Heart right ventricle (tissue), 16 donors: ENCODE data around the gene IL6R. TPM values are rescaled to one million over a fixed set of nuclear protein-coding genes. Genes with fewer than 3 reads are reported as not detected.

ENCODE experiments used
- ATAC-seq, 8 donors: fragments of 200-7000 bp; cut with Tn5 transposase; one replicate each; pipeline ENCODE4 v1.9.1; 2020; ENCODE audit warnings: mild to moderate bottlenecking in 8 of 8, moderate library complexity in 8 of 8, moderate number of reproducible peaks in 1 of 8
- DNase-seq, 2 donors: peaks; one replicate each; pipeline ENCODE4 v3.0.0-alpha.2; 2020
- H3K27ac ChIP-seq, 10 donors: fragments of 200-600 bp; sonication (generic) in 2 of 10; one replicate each; pipeline versions ENCODE4 v1.5.0 to v1.8.0; 2020 to 2022; ENCODE audit warnings: mild to moderate bottlenecking in 3 of 10
- H3K27me3 ChIP-seq, 7 donors: fragments of 200-600 bp; one replicate each; pipeline ENCODE4 v1.8.0; 2021 to 2022; ENCODE audit warnings: mild to moderate bottlenecking in 2 of 7
- H3K36me3 ChIP-seq, 9 donors: fragments of 200-600 bp; sonication (generic) in 1 of 9; one replicate each; pipeline versions ENCODE4 v1.5.0 to v1.8.0; 2020 to 2022; ENCODE audit warnings: mild to moderate bottlenecking in 2 of 9
- H3K4me1 ChIP-seq, 9 donors: fragments of 200-600 bp; sonication (generic) in 1 of 9; one replicate each; pipeline versions ENCODE4 v1.5.0 to v1.8.0; 2020 to 2022; ENCODE audit warnings: mild to moderate bottlenecking in 4 of 9
- H3K4me3 ChIP-seq, 10 donors: fragments of 200-600 bp; sonication (generic) in 2 of 10; one replicate each; pipeline versions ENCODE4 v1.5.0 to v1.8.0; 2020 to 2022; ENCODE audit warnings: mild to moderate bottlenecking in 7 of 10, moderate library complexity in 2 of 10
- H3K9me3 ChIP-seq, 11 donors: fragments of 200-600 bp in 10 of 11; sonication (generic) in 2 of 11; one replicate each; pipeline versions ENCODE4 v1.5.0 to v1.8.0; 2013 to 2022; ENCODE audit warnings: mild to moderate bottlenecking in 2 of 11, control low read depth in 1 of 11, moderate library complexity in 1 of 11
- CTCF ChIP-seq, 9 donors: fragments of 200-600 bp; sonication (generic) in 2 of 9; IDR thresholded peaks; one replicate each; pipeline versions ENCODE4 v1.5.0 to v1.8.0; 2021 to 2022; ENCODE audit warnings: antibody characterized with exemption in 9 of 9, mild to moderate bottlenecking in 5 of 9, moderate library complexity in 1 of 9
- WGBS, 2 donors: extraction: QIAGEN DNeasy Blood & Tissue Kit; methylation state at CpG; one replicate each; pipeline ENCODE4 v1.1.7; 2013; ENCODE audit warnings: inconsistent platforms in 1 of 2; 5-methylcytosine and 5-hydroxymethylcytosine counted together
- intact Hi-C, 10 donors: fragments of 100-400 bp; cut with DNase I; formaldehyde crosslinking; loops; one replicate each; pipeline versions ENCODE4 v1.11.1 to v1.14.2; 2022
- polyA plus RNA-seq, 2 donors: library from polyadenylated mRNA; stranded (reverse); fragments of 200-250 nt; gene quantifications; one replicate each; pipeline ENCODE4 v1.2.3, GENCODE V29; 2013
- total RNA-seq, 10 donors: library from RNA; stranded (reverse); fragmentation: NEBNext Ultra II Directional in 3 of 10; extraction: Animal tissue kit (Norgen Biotek cat#: 25700) in 3 of 10; gene quantifications; one replicate each; pipeline versions ENCODE4 v1.2.1 to v1.2.4, GENCODE V29; 2021 to 2023
- donor health status: Arrhythmogenic right ventricular cardiomyopathy.
- donor health status: ischemic (EF 13 %, LVEDD 7.1; RV severe dilation, severe dysfunction).
- donor health status: healthy with polysubstance abuse.
- donor health status: DM: no; HTN: yes; CAD: no.
- donor health status: DM: no; HTN: no; CAD: no.
- donor health status: ischemic (EF 25% LVEDD 6.9; RV normal size, moderate dysfunction).
- donor health status: ischemic (EF 25% LVEDD 5.7; RV mildly dilated, moderate dysfunction).
- donor health status: healthy.
- donor health status: DM: yes; HTN: yes; CAD: no.
- donor health status: Ischemic cardiomyopathy.
- donor health status: ischemic (EF 35%, LVEDD 5.7; RV mildly dilated, moderate dysfunction).
- donor health status: nonischemic (EF 11% LVEDD 7.7; RV severe dilation, severe dysfunction).
- donor health status: DM: yes; HTN: yes; CAD: no.
- donor health status: PGD.
- donor health status: ischemic (EF 29% LVEDD 5.4; RV normal size, mild dysfunction).
- donor health status: nonischemic (EF 23%, LVEDD 6.1; RV moderate dilation, normal function).

IL6R gene
- total and polyA plus RNA-seq, 12 donors: 2.9 to 16.2 (median 9.3) TPM

- peaks cover 0 to 78% (median 5%) of the 10 kb centered on the region in 9 donors for H3K36me3 ChIP-seq
- H3K4me1 ChIP-seq: peaks cover 0 to 8% (median 0%) of the 10 kb centered on the region in 9 donors
- H3K4me3 ChIP-seq: no peak overlapping the region
Measured at GRCh38 chr1:154446292-154446691, 41.1 kb downstream of the IL6R start.

GRCh38 chr1:154446789-154447188 is 41.6 kb downstream of the IL6R start:
- Histone ChIP-seq H3K36me3 (peaks cover 0 to 78% (median 5%) of the 10 kb centered on the region in 9 donors), H3K9me3 (no peaks in the 10 kb centered on the region), H3K4me1 (peaks cover 0 to 6% (median 0%) of the 10 kb centered on the region in 9 donors), H3K4me3 (no peak overlapping the region), H3K27ac (no peak overlapping the region), H3K27me3 (no peaks in the 10 kb centered on the region)
- DNase-seq (no peak), ATAC-seq (no peak)
- WGBS, 2 donors: 93 to 95% methylated on average over 6 of the region's 6 CpGs
- intact Hi-C loops: loop anchor here in 2 of 10 donors (5.0 to 10.0 kb wide), 2 partner anchors 39 to 102 kb away; partner anchors contain the start of gene IL6R (in 1 of the 2)
- no peak for TF ChIP-seq CTCF (IDR thresholded peaks at IDR 0.05)

More at GRCh38 chr1:154446292-154446691, 41.1 kb downstream of the IL6R start:
- no peak for TF ChIP-seq CTCF (IDR thresholded peaks at IDR 0.05)
- Histone ChIP-seq H3K27me3 (no peaks in the 10 kb centered on the region), H3K9me3 (no peaks in the 10 kb centered on the region), H3K27ac (no peak overlapping the region)
- WGBS, 2 donors: 79% methylated on average over 10 of the region's 10 CpGs
- DNase-seq: no peak
- no peak for ATAC-seq
- intact Hi-C loops: loop anchor here in 2 of 10 donors (5.0 to 10.0 kb wide), 2 partner anchors 39 to 101 kb away; partner anchors contain the start of gene IL6R (in 1 of the 2)

- DNase-seq (peak in 1 of 2 donors; percentile 39), ATAC-seq (peak; percentile 22 to 87 (median 76))
- H3K27ac ChIP-seq: peak overlapping the region in 1 of 10 donors; percentile 31
- WGBS, 2 donors: 68% methylated on average over 7 of the region's 7 CpGs
- H3K27me3 ChIP-seq: no peaks in the 10 kb centered on the region
- H3K4me1 ChIP-seq: peaks cover 2 to 13% (median 7%) of the 10 kb centered on the region in 9 donors
- peaks cover 0 to 78% (median 5%) of the 10 kb centered on the region in 9 donors for H3K36me3 ChIP-seq
- intact Hi-C loops: loop anchor here in 2 of 10 donors (5.0 to 10.0 kb wide), 2 partner anchors 41 to 104 kb away; partner anchors contain the start of gene IL6R (in 1 of the 2)
- TF ChIP-seq CTCF (IDR thresholded peaks at IDR 0.05): no peak
- H3K4me3 ChIP-seq: no peak overlapping the region
- no peaks in the 10 kb centered on the region for H3K9me3 ChIP-seq
Measured at GRCh38 chr1:154448331-154448811, 43.2 kb downstream of the IL6R start.

- Histone ChIP-seq H3K27me3 (no peaks in the 10 kb centered on the region), H3K4me1 (peaks cover 3 to 49% (median 11%) of the 10 kb centered on the region in 9 donors), H3K27ac (peak overlapping the region in 4 of 10 donors; percentile 10 to 77 (median 21)), H3K9me3 (no peaks in the 10 kb centered on the region), H3K36me3 (peaks cover 0 to 75% (median 5%) of the 10 kb centered on the region in 9 donors), H3K4me3 (no peak overlapping the region)
- no peak for TF ChIP-seq CTCF (IDR thresholded peaks at IDR 0.05)
- intact Hi-C loops: loop anchor here in 2 of 10 donors (10.0 kb wide), 2 partner anchors 98 to 432 kb away; no protein-coding TSS in a partner anchor
- DNase-seq: no peak
- peak in 2 of 8 donors; percentile 14 to 50 for ATAC-seq
- 75 to 85% methylated on average over 5 of the region's 5 CpGs for WGBS, 2 donors
Measured at GRCh38 chr1:154453161-154453560, 48.0 kb downstream of the IL6R start.
